ENCODE data around the gene YIPF2. TPM values are rescaled to one million over a fixed set of nuclear protein-coding genes. Genes with fewer than 3 reads are reported as not detected.
A peak's percentile ranks its signal among the peaks of the same experiment; 100 is the strongest.

Gene YIPF2
- total RNA-seq, 2 donors from 2014 or later = 23.4 to 34.3 TPM

GRCh38 chr19:10919352-10920287, 8.8 kb downstream of the YIPF2 start:
- Histone ChIP-seq H3K4me3 (no peak overlapping the region), H3K9me3 (no peaks in the 10 kb centered on the region), H3K27ac (peak overlapping the region in 1 of 2 donors; percentile 43), H3K36me3 (peaks cover 54% of the 10 kb centered on the region), H3K4me1 (peaks cover 0 to 7% of the 10 kb centered on the region in 2 donors), H3K27me3 (no peaks in the 10 kb centered on the region)
- no peak for DNase-seq (ENCODE audit: low spot score)
- TF ChIP-seq CTCF (IDR thresholded peaks at IDR 0.05) = no peak

- H3K4me3 ChIP-seq = no peak overlapping the region
- H3K27ac ChIP-seq = peak overlapping the region; percentile 27 to 43
- H3K36me3 ChIP-seq = peaks cover 49% of the 10 kb centered on the region
- H3K4me1 ChIP-seq = peaks cover 0 to 7% of the 10 kb centered on the region in 2 donors
- no peak for TF ChIP-seq CTCF (IDR thresholded peaks at IDR 0.05)
- DNase-seq (ENCODE audit: low spot score) = no peak
- H3K9me3 ChIP-seq = no peaks in the 10 kb centered on the region
- no peaks in the 10 kb centered on the region for H3K27me3 ChIP-seq
Observed at GRCh38 chr19:10918359-10918758, 10.1 kb downstream of the YIPF2 start.

GRCh38 chr19:10916602-10917001, 11.8 kb downstream of the YIPF2 start:
- no peaks in the 10 kb centered on the region for H3K9me3 ChIP-seq
- TF ChIP-seq CTCF (IDR thresholded peaks at IDR 0.05) = no peak
- no peaks in the 10 kb centered on the region for H3K27me3 ChIP-seq
- peaks cover 0 to 7% of the 10 kb centered on the region in 2 donors for H3K4me1 ChIP-seq
- peaks cover 50% of the 10 kb centered on the region for H3K36me3 ChIP-seq
- no peak overlapping the region for H3K4me3 ChIP-seq
- DNase-seq (ENCODE audit: low spot score) = no peak
- no peak overlapping the region for H3K27ac ChIP-seq

- H3K36me3 ChIP-seq = peaks cover 46% of the 10 kb centered on the region
- H3K27me3 ChIP-seq = no peaks in the 10 kb centered on the region
- no peak overlapping the region for H3K27ac ChIP-seq
- no peaks in the 10 kb centered on the region for H3K9me3 ChIP-seq
- no peak for TF ChIP-seq CTCF (IDR thresholded peaks at IDR 0.05)
- DNase-seq (ENCODE audit: low spot score) = no peak
- peaks cover 0 to 7% of the 10 kb centered on the region in 2 donors for H3K4me1 ChIP-seq
- H3K4me3 ChIP-seq = no peak overlapping the region
Observed at GRCh38 chr19:10915130-10916091, 13.0 kb downstream of the YIPF2 start.

GRCh38 chr19:10913716-10914340, 14.6 kb downstream of the YIPF2 start:
- Histone ChIP-seq H3K4me3 (no peak overlapping the region), H3K4me1 (no peaks in the 10 kb centered on the region), H3K27me3 (no peaks in the 10 kb centered on the region), H3K36me3 (peaks cover 56% of the 10 kb centered on the region), H3K9me3 (no peaks in the 10 kb centered on the region), H3K27ac (no peak overlapping the region)
- no peak for DNase-seq (ENCODE audit: low spot score)
- TF ChIP-seq CTCF (IDR thresholded peaks at IDR 0.05) = no peak

All from right atrium auricular region (tissue), 2 donors.